Fibroblast of the aortic adventitia (primary cell): ENCODE results near the gene ADH1B. TPM values are rescaled to one million over a fixed set of nuclear protein-coding genes. Genes with fewer than 3 reads are reported as not detected.

Experiments
- DNase-seq: peaks from one replicate; pipeline ENCODE4 v3.0.0-alpha.2; 2010; ENCODE audit warnings: low read depth
- H3K4me3 ChIP-seq: 2 replicates; pipeline ENCODE4 v1.5.1; 2011; ENCODE audit warnings: low read depth, mild to moderate bottlenecking, control low read depth, low read length, moderate library complexity
- total RNA-seq: library from RNA; depleted of rRNA; stranded (reverse); fragments of >200 nt; gene quantifications from 2 replicates; pipeline ENCODE4 v1.2.3, GENCODE V29; 2012; ENCODE audit warnings: low replicate concordance
- TF ChIP-seq, protein P1 (sequence below): IDR thresholded peaks from 2 replicates; pipeline ENCODE4 v1.5.1; 2011; ENCODE audit warnings: mild to moderate bottlenecking, low read length, control low read depth, inconsistent platforms; ENCODE audit not compliant: insufficient read depth

ADH1B gene
- total RNA-seq, 1 donor: 535 TPM

DNA sequence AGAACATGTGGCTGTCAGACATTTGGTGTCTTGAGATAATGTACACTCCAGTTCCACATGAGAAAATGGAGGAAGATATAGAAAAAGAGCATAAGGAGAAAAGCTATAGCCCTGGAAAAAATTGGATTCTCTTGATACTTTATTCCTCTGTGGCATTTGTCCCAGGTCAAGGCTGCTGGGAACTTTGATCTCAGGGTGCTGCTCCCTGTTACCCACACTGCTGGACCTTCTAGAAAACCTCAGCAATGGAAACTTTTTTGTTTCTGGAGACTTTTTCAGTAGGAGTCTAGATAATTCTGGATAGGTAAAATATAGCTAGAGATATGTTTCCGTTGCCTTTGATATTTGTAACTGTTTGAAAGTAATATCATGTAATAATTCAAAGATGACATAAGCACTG lies 20.2 kb upstream of the ADH1B start:
- TF ChIP-seq, protein P1, sequence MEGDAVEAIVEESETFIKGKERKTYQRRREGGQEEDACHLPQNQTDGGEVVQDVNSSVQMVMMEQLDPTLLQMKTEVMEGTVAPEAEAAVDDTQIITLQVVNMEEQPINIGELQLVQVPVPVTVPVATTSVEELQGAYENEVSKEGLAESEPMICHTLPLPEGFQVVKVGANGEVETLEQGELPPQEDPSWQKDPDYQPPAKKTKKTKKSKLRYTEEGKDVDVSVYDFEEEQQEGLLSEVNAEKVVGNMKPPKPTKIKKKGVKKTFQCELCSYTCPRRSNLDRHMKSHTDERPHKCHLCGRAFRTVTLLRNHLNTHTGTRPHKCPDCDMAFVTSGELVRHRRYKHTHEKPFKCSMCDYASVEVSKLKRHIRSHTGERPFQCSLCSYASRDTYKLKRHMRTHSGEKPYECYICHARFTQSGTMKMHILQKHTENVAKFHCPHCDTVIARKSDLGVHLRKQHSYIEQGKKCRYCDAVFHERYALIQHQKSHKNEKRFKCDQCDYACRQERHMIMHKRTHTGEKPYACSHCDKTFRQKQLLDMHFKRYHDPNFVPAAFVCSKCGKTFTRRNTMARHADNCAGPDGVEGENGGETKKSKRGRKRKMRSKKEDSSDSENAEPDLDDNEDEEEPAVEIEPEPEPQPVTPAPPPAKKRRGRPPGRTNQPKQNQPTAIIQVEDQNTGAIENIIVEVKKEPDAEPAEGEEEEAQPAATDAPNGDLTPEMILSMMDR: no peak
- no peak for DNase-seq
- no peak overlapping the region for H3K4me3 ChIP-seq

DNA sequence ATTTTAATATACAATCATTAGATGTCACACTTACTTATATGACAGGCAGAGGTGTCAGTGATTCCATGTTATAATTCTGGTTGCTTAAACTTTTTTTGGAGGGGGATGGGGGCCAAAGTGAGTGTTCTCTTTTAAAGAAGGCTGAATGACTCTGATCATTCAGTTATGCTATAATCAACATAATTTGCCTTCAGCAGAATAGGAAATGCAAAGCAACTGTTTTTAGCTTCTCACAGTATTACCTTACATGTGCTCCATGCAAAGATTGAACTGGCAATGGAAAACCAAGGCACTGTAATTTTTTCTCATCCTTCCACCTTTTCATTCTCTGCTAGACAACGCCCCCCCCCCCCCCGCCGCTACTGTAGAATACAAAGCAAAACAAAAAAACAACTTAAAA lies 18.0 kb upstream of the ADH1B start:
- no peak for DNase-seq
- TF ChIP-seq, protein P1: no peak
- H3K4me3 ChIP-seq: no peak overlapping the region

DNA sequence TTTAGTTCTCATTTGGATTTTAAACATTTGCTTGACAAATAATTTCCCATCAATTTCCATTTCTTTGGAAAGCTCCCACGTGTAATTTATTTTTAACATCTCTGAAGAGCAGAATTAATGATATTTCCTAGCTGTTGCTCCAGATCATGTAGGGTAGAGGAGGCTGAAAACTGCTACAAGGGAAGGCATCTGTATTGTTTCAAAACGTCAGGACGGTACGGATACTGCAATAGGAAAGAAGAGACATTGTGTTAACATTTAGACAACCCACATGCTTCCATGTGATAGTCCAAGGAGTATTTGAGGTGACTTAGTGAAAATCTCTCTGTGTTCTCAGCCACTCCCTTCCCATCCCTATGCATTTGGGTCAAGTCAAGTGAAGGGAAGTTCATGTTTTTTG lies 15.4 kb upstream of the ADH1B start:
- no peak overlapping the region for H3K4me3 ChIP-seq
- no peak for DNase-seq
- TF ChIP-seq, protein P1: no peak

DNA sequence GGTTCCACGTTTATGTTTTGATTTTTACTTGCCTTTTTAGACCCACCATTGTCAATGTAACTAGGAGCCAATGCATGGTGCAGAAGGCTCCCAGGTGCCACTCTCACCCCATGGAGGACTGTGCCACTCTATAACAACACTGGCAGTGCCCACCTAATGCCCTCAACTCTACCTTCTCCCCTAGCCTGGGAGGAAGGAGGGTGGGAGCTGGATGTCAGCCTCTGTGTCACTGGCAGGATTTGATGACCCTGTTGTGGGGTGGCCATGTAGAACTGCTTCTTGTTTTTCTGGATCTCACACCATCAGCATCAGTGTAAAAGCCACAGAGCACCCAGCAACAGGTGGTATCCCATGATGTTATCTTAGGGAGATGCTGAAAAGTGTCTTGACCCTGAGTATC lies 13.7 kb upstream of the ADH1B start:
- DNase-seq: no peak
- H3K4me3 ChIP-seq: no peak overlapping the region
- TF ChIP-seq, protein P1: no peak

DNA sequence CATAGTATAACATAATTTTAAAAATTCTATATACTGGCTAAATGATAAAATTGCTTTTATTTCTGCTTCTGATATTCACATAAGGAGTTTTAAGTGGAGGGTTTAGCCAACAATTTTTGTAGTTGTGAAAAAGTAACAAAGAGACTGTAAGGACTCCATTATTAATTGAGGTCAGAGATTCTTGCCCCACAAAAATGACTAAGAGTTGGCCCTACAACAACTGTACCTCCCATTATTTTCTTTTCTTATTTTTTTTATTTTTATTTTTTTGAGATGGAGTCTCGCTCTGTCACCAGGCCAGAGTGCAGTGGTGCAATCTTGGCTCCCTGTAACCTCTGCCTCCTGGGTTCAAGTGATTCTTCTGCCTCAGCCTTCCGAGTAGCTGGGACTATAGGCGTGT lies 9.4 kb upstream of the ADH1B start:
- TF ChIP-seq, protein P1: no peak
- DNase-seq: no peak
- no peak overlapping the region for H3K4me3 ChIP-seq

DNA sequence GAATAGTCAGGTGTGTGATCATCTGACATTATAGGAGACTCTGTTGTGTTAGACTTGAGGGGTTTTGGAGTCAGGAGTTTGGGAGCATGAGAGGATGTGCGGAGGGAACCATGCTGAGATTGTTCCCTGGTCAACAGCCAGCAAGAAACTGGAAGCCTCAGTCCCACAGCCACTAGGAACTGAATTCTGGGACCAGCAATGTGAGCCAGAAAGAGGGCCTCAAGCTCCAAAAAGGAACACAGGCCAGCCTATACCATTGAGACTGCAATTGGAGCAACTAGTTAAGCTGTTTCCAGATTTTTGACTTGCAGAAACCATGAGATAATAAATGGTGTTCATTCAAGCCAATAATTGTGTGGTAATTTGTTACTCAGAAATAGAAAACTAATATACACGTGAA lies 8.7 kb upstream of the ADH1B start:
- H3K4me3 ChIP-seq: no peak overlapping the region
- DNase-seq: no peak
- TF ChIP-seq, protein P1: no peak

DNA sequence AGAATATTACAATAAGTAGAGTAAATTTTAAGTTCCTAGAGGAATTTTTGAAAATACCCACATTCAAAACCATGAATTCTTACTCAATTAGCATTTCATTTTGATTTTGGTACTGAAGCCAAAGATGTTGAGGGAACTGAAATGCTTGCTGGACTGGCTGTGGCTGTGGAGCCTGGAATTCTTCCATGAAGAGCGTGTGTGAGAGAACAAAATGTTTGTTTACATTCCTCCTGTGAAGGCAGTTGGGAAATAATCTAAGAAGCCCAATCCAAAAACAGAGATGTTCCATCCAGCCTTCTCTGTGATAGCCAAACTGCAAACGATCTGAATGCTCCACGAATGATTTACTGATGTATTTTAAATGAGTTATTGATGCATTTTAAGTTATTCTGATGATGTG lies 3.8 kb upstream of the ADH1B start:
- H3K4me3 ChIP-seq: no peak overlapping the region
- peak; percentile 98 for DNase-seq
- TF ChIP-seq, protein P1: no peak
